ENCODE measurements around the gene KLK11.

The KLK11 gene

GRCh38 chr19:51026554-51026831 is at the start of gene KLK11:
Gene KLK11, minus strand, starts transcription at chr19:51026616. Its CDS starts 985 bp downstream, at chr19:51025631.
- DNase-seq = no peak

GRCh38 chr19:51075998-51076397 is 49.6 kb upstream of the KLK11 start:
- DNase-seq = no peak

- DNase-seq = no peak
Observed at GRCh38 chr19:51071095-51071405, 44.6 kb upstream of the KLK11 start.

- no peak for DNase-seq
Observed at GRCh38 chr19:51070334-51071094, 44.1 kb upstream of the KLK11 start.

GRCh38 chr19:51066393-51067186 is 40.2 kb upstream of the KLK11 start:
- no peak for DNase-seq

- DNase-seq = no peak
Observed at GRCh38 chr19:51065221-51065960, 39.0 kb upstream of the KLK11 start.

- DNase-seq = peak in 1 of 56 donors; percentile 19
Observed at GRCh38 chr19:51064534-51065220, 38.3 kb upstream of the KLK11 start, which contains the start of gene KLK13. Gene KLK13, minus strand, starts transcription at chr19:51065092. Its CDS starts 25 bp downstream, at chr19:51065067.

- DNase-seq = no peak
Observed at GRCh38 chr19:51063664-51064063, 37.2 kb upstream of the KLK11 start.

GRCh38 chr19:51060973-51061372 is 34.6 kb upstream of the KLK11 start:
- no peak for DNase-seq

- no peak for DNase-seq
Observed at GRCh38 chr19:51060336-51060735, 33.9 kb upstream of the KLK11 start.

GRCh38 chr19:51059715-51060114 is 33.3 kb upstream of the KLK11 start:
- DNase-seq = no peak

- DNase-seq = no peak
Observed at GRCh38 chr19:51055866-51056265, 29.4 kb upstream of the KLK11 start.

GRCh38 chr19:51047031-51047335 is 20.6 kb upstream of the KLK11 start:
- DNase-seq = no peak

GRCh38 chr19:51044327-51044726 is 17.9 kb upstream of the KLK11 start:
- DNase-seq = no peak

- DNase-seq = no peak
Observed at GRCh38 chr19:51043497-51043896, 17.1 kb upstream of the KLK11 start.

GRCh38 chr19:51040151-51040550 is 13.7 kb upstream of the KLK11 start:
- DNase-seq = no peak

GRCh38 chr19:51036519-51036918 is 10.1 kb upstream of the KLK11 start:
- DNase-seq = no peak

GRCh38 chr19:51034704-51035103 is 8.3 kb upstream of the KLK11 start, which contains the start of gene KLK12:
Gene KLK12, minus strand, starts transcription at chr19:51035002. Its CDS starts 381 bp downstream, at chr19:51034621.
- DNase-seq = no peak

- no peak for DNase-seq
Observed at GRCh38 chr19:51031880-51032225, 5.4 kb upstream of the KLK11 start.

- no peak for DNase-seq
Observed at GRCh38 chr19:51031220-51031879, 4.9 kb upstream of the KLK11 start.

- no peak for DNase-seq
Observed at GRCh38 chr19:51030631-51031030, 4.2 kb upstream of the KLK11 start.
